ES-I3 (cell line): ENCODE data around the gene C3orf62.

Source experiments
- H3K36me3 ChIP-seq: 2 replicates; pipeline ENCODE4 v1.6.1; 2013; ENCODE audit warnings: mild to moderate bottlenecking, low read length, control low read depth, moderate library complexity; ENCODE audit not compliant: insufficient read depth
- H3K4me1 ChIP-seq: 2 replicates; pipeline ENCODE4 v1.6.1; 2013; ENCODE audit warnings: mild to moderate bottlenecking, control low read depth, low read length; ENCODE audit not compliant: insufficient read depth
- H3K9ac ChIP-seq: 2 replicates; pipeline ENCODE4 v1.6.1; 2013; ENCODE audit warnings: low read depth, mild to moderate bottlenecking, low read length, moderate library complexity
- H3K9me3 ChIP-seq: 2 replicates; pipeline ENCODE4 v1.6.1; 2013; ENCODE audit warnings: mild to moderate bottlenecking, low read length, moderate library complexity; ENCODE audit not compliant: control insufficient read depth, insufficient read depth

The C3orf62 gene

DNA sequence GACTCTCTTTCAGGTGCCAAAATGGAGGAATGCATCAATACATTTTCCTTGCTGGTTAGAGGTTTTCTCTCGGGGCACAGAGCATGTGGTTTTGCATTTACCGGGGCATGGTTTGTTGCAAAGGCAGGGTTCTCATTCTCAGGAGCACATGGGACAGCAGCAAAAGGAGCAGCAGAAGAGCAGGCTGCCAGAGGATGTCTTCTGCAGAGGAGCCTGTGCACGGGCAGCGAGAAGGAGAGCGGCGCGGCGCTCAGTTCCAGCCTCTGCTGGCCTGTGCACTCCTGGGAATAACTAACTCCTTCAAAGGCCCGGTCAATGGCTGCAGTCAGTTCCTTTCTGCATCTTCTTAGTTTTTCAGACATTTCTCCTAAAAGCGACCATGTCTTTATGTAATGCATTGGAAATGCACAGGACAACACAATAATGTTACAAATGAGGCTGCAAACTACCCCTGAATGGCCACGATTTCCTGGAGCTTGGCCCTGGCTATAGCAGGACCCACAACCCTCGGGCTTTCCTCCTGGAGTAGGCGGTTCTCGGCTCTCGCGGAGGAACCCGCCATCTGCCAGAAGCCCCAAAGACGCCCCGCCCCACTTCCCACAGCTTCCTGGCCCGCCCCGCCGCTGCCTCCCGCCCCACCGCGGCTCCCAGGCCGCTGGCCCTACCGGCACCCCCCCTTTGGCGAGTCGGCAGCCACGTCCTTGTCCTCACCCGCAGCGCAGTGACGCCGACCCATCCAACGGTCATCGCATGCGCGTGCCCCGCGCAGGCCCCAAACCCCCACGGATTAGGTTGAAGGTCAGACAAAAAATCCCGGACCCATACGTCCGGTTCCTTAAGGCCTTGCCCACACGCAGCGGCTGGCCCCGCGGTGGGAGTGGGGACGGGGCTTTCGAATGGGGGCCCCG is at the start of gene C3orf62:
TSS of gene C3orf62 (minus strand) at position 758 of the 908 bp plus-strand sequence. CDS start at position 398, 360 bp downstream.
- Histone ChIP-seq H3K9me3 (no peaks in the 10 kb centered on the region), H3K36me3 (no peaks in the 10 kb centered on the region; the same call in 1 of the 2 replicates), H3K4me1 (peaks cover 7% of the 10 kb centered on the region), H3K9ac (peak within 1 kb of the TSS; percentile 75; the same call in 1 of the 2 replicates)

GRCh38 chr3:49324768-49325167 is 47.7 kb upstream of the C3orf62 start:
- Histone ChIP-seq H3K9ac (no peak overlapping the region), H3K9me3 (no peaks in the 10 kb centered on the region), H3K4me1 (no peaks in the 10 kb centered on the region), H3K36me3 (peaks cover 23% of the 10 kb centered on the region; the same call in 1 of the 2 replicates)

DNA sequence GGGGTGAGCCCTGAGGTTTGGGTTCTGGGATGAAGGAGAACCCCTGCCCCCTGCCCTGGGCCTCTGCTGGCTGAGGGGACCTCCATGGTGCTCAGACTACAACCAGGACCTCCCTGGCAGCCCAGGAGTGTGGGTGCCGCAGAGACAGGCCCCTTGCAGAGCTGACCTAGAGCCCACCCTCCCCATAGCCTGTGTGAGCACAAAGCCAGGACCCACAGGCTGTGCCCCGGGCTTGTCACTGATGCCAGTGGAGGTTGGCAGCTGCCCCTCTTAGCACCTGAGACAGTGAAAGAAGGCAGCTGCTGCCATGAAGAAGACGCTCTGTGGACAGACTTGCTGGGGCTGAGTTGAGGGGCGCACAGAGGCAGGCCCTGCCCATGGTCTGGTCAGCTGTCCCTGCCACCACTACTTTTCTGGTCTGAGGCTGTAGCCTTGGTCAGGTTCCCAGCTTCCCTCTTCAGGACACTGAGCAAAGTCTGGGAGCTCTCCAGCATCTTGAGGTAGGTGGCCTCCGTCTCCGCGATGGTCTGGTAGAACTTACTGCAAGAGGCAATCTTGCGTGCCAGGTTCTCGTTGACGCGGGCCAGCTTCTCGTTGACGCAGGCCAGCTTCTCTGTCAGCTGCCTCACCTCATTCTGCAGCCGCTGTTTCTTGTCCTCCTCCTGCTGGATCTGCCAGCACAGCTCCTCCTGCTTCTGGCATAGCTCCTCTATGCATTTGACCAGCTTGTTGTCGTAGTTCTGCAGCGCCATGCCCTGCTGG is 39.8 kb upstream of the C3orf62 start:
- no peaks in the 10 kb centered on the region for H3K9me3 ChIP-seq
- H3K4me1 ChIP-seq = no peaks in the 10 kb centered on the region
- peaks cover 9% of the 10 kb centered on the region; the same call in 1 of the 2 replicates for H3K36me3 ChIP-seq
- no peak overlapping the region for H3K9ac ChIP-seq

- Histone ChIP-seq H3K9ac (no peak overlapping the region), H3K4me1 (no peaks in the 10 kb centered on the region), H3K36me3 (peaks cover 10% of the 10 kb centered on the region; the same call in 1 of the 2 replicates), H3K9me3 (no peaks in the 10 kb centered on the region)
Observed at GRCh38 chr3:49313896-49314688, 37.1 kb upstream of the C3orf62 start.

DNA sequence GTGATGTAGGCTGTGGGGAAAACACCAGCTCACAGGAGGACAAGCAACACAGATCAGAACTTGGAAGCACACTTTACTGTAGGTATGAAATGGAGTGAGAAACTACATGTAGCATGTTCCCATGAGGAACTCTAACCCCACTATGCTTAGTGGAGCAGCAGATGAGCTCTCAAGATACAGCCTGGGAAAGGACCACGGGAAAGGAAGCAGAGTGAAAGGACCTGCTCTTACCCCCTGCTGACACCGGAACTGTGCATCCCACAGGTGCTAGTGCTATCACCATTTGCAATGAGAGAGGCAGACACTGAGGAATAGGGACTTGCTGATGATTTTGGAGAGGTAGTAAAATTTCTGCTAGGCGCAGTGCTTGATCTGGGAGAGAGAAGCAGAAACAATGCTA is 34.3 kb upstream of the C3orf62 start:
- Histone ChIP-seq H3K4me1 (no peaks in the 10 kb centered on the region), H3K9me3 (no peaks in the 10 kb centered on the region), H3K36me3 (0 out of 2 replicates have a peak, but pooled peaks cover 6% of the 10 kb centered on the region), H3K9ac (no peak overlapping the region)

- H3K9ac ChIP-seq = no peak overlapping the region
Observed at GRCh38 chr3:49310677-49311076, 33.6 kb upstream of the C3orf62 start.

GRCh38 chr3:49305608-49306007 is 28.6 kb upstream of the C3orf62 start:
- Histone ChIP-seq H3K9ac (no peak overlapping the region), H3K36me3 (0 out of 2 replicates have a peak, but pooled peaks cover 6% of the 10 kb centered on the region), H3K4me1 (no peaks in the 10 kb centered on the region), H3K9me3 (no peaks in the 10 kb centered on the region)

More at GRCh38 chr3:49310677-49311076, 33.6 kb upstream of the C3orf62 start:
- Histone ChIP-seq H3K36me3 (0 out of 2 replicates have a peak, but pooled peaks cover 6% of the 10 kb centered on the region), H3K9me3 (no peaks in the 10 kb centered on the region), H3K4me1 (no peaks in the 10 kb centered on the region)

- H3K9ac ChIP-seq = no peak overlapping the region
- no peaks in the 10 kb centered on the region for H3K9me3 ChIP-seq
- H3K4me1 ChIP-seq = no peaks in the 10 kb centered on the region
- peaks cover 13% of the 10 kb centered on the region for H3K36me3 ChIP-seq
Observed at GRCh38 chr3:49302613-49303012, 25.6 kb upstream of the C3orf62 start.

- H3K9me3 ChIP-seq = no peaks in the 10 kb centered on the region
- no peak overlapping the region for H3K9ac ChIP-seq
- peaks cover 16% of the 10 kb centered on the region for H3K36me3 ChIP-seq
Observed at GRCh38 chr3:49300595-49300994, 23.6 kb upstream of the C3orf62 start.

GRCh38 chr3:49298511-49298910 is 21.5 kb upstream of the C3orf62 start:
- H3K9ac ChIP-seq = no peak overlapping the region
- H3K9me3 ChIP-seq = no peaks in the 10 kb centered on the region
- H3K4me1 ChIP-seq = no peaks in the 10 kb centered on the region
- peaks cover 21% of the 10 kb centered on the region for H3K36me3 ChIP-seq

More at GRCh38 chr3:49300595-49300994, 23.6 kb upstream of the C3orf62 start:
- no peaks in the 10 kb centered on the region for H3K4me1 ChIP-seq

DNA sequence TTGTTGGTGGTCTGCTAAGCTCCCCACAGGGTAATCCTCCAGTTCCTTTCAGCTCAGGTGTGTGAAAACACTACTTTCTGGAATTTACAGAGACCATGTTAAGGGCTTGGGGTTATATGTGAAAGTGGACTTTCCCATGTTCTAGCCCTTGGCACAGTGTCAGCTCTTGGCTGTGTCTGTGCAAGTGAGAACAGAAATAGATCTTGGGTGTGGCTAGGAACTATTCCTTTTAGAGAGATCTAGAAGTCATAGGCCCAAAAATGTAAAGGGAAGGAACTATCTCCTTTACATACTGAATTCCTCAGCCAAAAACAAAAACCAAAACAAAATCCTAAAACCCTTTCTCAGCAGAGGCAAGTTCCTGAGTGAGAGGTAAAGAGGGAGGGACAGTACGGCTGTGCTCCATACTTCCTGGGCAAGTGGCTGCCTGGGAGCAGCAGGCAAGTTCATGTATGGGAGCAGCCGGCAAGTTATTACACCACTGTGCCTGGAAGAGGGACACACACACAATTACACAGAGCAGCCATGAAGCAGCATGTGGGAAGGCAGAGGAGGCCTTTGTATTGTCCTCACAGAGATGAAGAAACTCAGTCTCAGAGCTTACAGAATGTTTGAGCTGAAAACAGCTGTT is 19.9 kb upstream of the C3orf62 start:
- no peaks in the 10 kb centered on the region for H3K9me3 ChIP-seq
- no peaks in the 10 kb centered on the region for H3K4me1 ChIP-seq
- peaks cover 21% of the 10 kb centered on the region for H3K36me3 ChIP-seq
- no peak overlapping the region for H3K9ac ChIP-seq

DNA sequence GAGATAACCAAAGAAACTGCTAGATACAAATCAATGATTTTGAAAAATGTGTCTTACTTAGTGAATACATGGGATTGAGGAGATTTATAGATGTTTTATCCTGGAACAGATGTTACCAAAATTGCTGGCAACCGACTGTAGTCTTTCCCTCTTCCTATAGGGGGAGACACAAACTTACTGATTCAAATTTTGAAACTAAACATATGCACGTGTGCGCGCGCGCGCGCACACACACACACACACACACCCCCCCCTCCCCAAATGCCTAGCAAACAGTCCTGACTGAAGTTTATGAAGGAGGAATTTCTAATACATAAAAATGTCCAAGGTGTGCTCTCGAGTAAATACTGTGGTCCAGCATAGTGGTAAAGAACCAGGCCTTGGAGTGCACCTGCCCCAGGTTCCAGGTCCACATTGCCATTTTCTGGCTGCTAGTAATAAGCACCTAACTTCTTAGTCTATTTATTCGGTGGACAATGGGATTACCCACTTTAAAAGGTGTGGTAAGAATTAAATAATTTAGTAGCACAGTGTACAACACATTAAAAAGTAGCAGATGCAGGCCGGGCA is 18.5 kb upstream of the C3orf62 start:
- no peaks in the 10 kb centered on the region for H3K4me1 ChIP-seq
- H3K9me3 ChIP-seq = no peaks in the 10 kb centered on the region
- no peak overlapping the region for H3K9ac ChIP-seq
- peaks cover 21% of the 10 kb centered on the region for H3K36me3 ChIP-seq

- H3K9ac ChIP-seq = no peak overlapping the region
- H3K9me3 ChIP-seq = no peaks in the 10 kb centered on the region
- H3K36me3 ChIP-seq = peaks cover 17% of the 10 kb centered on the region
- H3K4me1 ChIP-seq = no peaks in the 10 kb centered on the region
Observed at GRCh38 chr3:49294343-49294742, 17.3 kb upstream of the C3orf62 start.
